ENCODE data around the gene CHKB.
"Not testable (repeated sequence)": the region's sequence is repeated elsewhere in the genome, so short reads cannot be mapped to it uniquely, and the experiment has no call there.

Gene CHKB

GRCh38 chr22:50582493-50583293, at the start of gene CHKB:
CHKB (minus strand) TSS chr22:50582849; CDS start chr22:50582781, 68 bp downstream.
- peak; percentile 96 to 100 (median 99) for DNase-seq
- intact Hi-C loops (cut with DNase I): loop anchor here (5.0 kb wide), 1 partner anchor 55 kb away; the partner anchor contains the start of gene SCO2

- intact Hi-C loops (cut with DNase I): no loop called here
These were observed 47.7 kb upstream of the CHKB start for GRCh38 chr22:50630376-50630775.

GRCh38 chr22:50628543-50629134, 46.0 kb upstream of the CHKB start:
- intact Hi-C loops (cut with DNase I): no loop called here
- peak in 3 of 42 donors; percentile 11 to 39 (median 29) for DNase-seq

More at GRCh38 chr22:50630376-50630775, 47.7 kb upstream of the CHKB start:
- peak in 2 of 42 donors; percentile 26 to 39 for DNase-seq

- peak; percentile 41 to 94 (median 84) for DNase-seq
- intact Hi-C loops (cut with DNase I): no loop called here
These were observed 45.2 kb upstream of the CHKB start, which contains the start of gene ARSA for GRCh38 chr22:50627642-50628542. ARSA (minus strand) TSS chr22:50628152; CDS start chr22:50627779, 373 bp downstream.

- intact Hi-C loops (cut with DNase I): no loop called here
- peak in 3 of 42 donors; percentile 14 to 42 (median 27) for DNase-seq
These were observed 44.4 kb upstream of the CHKB start for GRCh38 chr22:50626850-50627641.

- peak in 3 of 42 donors; percentile 3 to 37 (median 10) for DNase-seq
- intact Hi-C loops (cut with DNase I): no loop called here
These were observed 43.7 kb upstream of the CHKB start for GRCh38 chr22:50626314-50626849.

- intact Hi-C loops (cut with DNase I): no loop called here
- DNase-seq: peak in 5 of 42 donors; percentile 11 to 37 (median 26)
These were observed 43.1 kb upstream of the CHKB start for GRCh38 chr22:50625568-50626313.

GRCh38 chr22:50625131-50625567, 42.5 kb upstream of the CHKB start:
- intact Hi-C loops (cut with DNase I): no loop called here
- DNase-seq: peak in 3 of 42 donors; percentile 9 to 19 (median 15)

GRCh38 chr22:50624347-50625130, 41.9 kb upstream of the CHKB start:
- intact Hi-C loops (cut with DNase I): no loop called here
- DNase-seq: peak in 3 of 42 donors; percentile 11 to 24 (median 14)

GRCh38 chr22:50622723-50623327, 40.2 kb upstream of the CHKB start:
- intact Hi-C loops (cut with DNase I): no loop called here
- DNase-seq: peak in 3 of 42 donors; percentile 3 to 25 (median 8)

GRCh38 chr22:50621948-50622722, 39.5 kb upstream of the CHKB start:
- no peak for DNase-seq

GRCh38 chr22:50621356-50621880, 38.8 kb upstream of the CHKB start:
- intact Hi-C loops (cut with DNase I): no loop called here
- DNase-seq: peak in 15 of 42 donors; percentile 14 to 55 (median 41)

More at GRCh38 chr22:50621948-50622722, 39.5 kb upstream of the CHKB start:
- intact Hi-C loops (cut with DNase I): no loop called here

- DNase-seq: peak in 41 of 42 donors; percentile 28 to 88 (median 77)
- intact Hi-C loops (cut with DNase I): no loop called here
These were observed 38.1 kb upstream of the CHKB start for GRCh38 chr22:50620593-50621355.

- peak in 2 of 42 donors; percentile 1 to 5 for DNase-seq
- intact Hi-C loops (cut with DNase I): not testable (repeated sequence)
These were observed 31.6 kb upstream of the CHKB start for GRCh38 chr22:50614296-50614695.

Data from head of caudate nucleus (tissue), 42 donors.